GM12801 (cell line): ENCODE results near the gene RNF144A.

ENCODE experiments used
- CTCF ChIP-seq: IDR thresholded peaks from one replicate; pipeline ENCODE4 v1.5.1; 2011; ENCODE audit warnings: control low read depth; ENCODE audit not compliant: insufficient read length; ENCODE audit errors: extremely low read depth

RNF144A gene

DNA sequence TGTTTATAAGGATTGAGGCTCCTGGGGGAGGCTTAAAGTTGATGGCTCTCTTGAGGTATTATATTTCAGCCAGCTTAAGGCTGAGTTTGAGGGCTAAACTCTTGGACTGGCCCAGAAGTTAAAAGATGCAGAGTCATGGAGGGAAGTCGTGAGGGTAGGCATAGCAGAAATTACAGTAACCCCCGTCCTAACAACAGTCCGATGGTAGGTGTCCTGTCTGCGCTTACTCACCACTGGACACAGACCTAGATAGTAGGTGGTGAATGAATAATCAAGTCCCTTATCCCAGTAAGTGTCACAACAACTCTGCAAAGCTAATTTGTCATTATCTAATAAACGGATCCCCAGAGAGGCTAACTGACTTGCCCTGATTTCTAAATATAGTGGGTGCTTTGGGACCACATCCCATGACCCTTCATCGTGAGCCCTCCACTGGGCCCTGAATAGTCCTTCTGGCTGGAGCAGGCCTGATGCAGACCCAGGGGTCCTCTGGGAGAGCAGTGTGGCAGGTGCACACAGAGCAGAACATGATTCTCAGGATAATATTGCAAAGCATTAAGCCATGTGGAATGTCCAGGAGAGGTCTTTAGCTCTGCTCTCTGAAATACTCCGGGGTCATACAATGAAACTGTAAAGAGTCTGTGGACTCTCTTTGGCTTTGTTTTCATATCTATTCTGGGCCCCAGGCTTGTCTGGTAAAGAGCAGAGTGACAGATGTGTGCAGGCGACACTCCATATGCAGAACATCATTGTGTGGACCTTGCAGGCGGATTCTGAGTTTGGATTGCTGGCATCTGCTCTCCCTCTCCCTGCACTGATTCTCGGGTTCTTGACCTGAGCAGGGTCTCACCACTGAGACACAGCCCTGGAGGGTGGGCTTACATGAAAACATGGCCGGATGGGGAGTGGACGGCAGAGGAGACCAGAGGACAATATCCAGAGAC is 98.1 kb downstream of the RNF144A start:
- TF ChIP-seq CTCF = no peak

- TF ChIP-seq CTCF = no peak
Observed at GRCh38 chr2:7016148-7016547, 98.9 kb downstream of the RNF144A start.

GRCh38 chr2:7016601-7017211 is 99.5 kb downstream of the RNF144A start:
- TF ChIP-seq CTCF = no peak

DNA sequence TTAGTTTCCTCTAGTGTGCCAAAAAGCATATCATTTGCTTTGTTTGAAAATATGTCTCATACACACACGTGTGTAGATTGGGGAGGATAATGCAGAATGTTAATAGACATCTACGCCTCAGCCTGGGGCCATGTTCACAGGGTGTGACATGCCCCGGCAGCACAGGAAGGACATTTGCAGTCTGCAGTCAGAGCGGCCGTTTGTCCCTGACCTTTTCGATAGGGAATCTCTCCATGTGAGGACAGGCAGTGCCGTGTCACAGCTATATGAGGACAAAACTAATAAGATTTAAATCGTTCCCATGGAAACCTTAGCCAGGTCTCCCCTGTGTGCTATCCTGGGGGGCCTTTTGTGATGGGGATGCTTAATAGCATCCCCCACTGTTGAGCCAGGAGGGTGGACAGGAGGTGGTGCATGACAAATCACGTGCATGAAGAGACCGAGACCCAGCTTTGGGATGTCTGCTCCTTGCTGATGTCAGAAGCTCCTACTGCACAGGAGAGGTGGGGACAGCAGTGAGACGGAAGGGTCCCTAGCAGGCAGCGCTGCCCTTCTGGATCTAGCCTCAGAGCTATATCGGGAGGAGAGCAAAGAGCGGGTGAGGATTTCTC is 100.6 kb downstream of the RNF144A start:
- TF ChIP-seq CTCF = no peak

- no peak for TF ChIP-seq CTCF
Observed at GRCh38 chr2:7018282-7018701, 101.1 kb downstream of the RNF144A start.

- no peak for TF ChIP-seq CTCF
Observed at GRCh38 chr2:7018767-7019166, 101.6 kb downstream of the RNF144A start.

GRCh38 chr2:7019191-7019590 is 102.0 kb downstream of the RNF144A start:
- no peak for TF ChIP-seq CTCF
